Measurements from ENCODE around the gene POLR2I.

DNA sequence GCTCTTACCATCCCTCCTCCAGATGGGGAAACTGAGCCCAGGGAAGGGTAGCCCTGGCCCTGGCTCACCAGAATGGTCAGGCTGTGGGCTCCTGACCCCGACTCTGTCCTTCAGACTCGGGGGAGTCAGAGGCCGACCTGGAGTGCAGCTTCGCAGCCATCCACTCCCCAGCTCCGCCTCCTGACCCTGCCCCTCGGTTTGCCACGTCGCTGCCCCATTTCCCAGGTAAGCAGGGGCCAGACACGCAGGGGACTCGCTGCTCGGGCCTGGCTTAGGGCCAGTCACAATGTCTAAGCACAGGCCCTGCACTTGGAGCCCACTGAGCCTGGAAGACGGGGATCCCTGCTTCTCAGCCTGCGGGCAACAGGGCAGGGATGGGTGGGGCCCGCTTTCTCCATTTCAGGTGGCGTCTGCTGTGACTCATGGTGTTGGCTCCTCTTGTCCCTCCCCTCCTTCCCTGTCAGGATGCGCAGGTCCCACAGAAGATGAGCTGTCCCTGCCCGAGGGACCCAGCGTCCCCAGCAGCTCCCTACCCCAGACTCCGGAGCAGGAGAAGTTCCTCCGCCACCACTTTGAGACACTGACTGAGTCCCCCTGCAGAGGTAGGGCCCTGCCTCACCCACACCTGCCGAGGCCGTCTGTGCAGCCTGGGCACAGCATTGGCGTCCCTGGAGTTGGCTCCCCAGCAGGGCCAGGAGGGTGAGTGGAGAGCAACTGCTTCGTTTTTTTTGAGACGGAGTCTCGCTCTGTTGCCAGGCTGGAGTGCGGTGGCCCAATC, 12.9 kb downstream of the POLR2I start:
- no peak for TF ChIP-seq ZNF423 (tag by site-specific recombination; IDR thresholded peaks at IDR 0.05)
- no peak for TF ChIP-seq ZNF155 (tag by site-specific recombination; IDR thresholded peaks at IDR 0.05)
